Heart left ventricle (tissue), 13 donors: ENCODE results near the gene UROS.

Experiments
- POLR2A ChIP-seq, 2 donors: fragments of 450-650 bp; IDR thresholded peaks; one replicate each; pipeline ENCODE4 v1.6.1; 2017; ENCODE audit warnings: antibody characterized with exemption in 2 of 2, mild to moderate bottlenecking in 2 of 2, moderate library complexity in 2 of 2
- TF ChIP-seq, protein P1 (sequence below), 12 donors: fragments of 200-600 bp; sonication (generic) in 4 of 12; IDR thresholded peaks; one replicate each; pipeline versions ENCODE4 v1.5.0 to v1.8.0; 2018 to 2022; ENCODE audit warnings: antibody characterized with exemption in 12 of 12, mild to moderate bottlenecking in 5 of 12
- donor health status: ischemic (EF 13 %, LVEDD 7.1; RV severe dilation, severe dysfunction).
- donor health status: DM: no; HTN: yes; CAD: no.
- donor health status: DM: no; HTN: no; CAD: no.
- donor health status: ischemic (EF 25% LVEDD 6.9; RV normal size, moderate dysfunction).
- donor health status: ischemic (EF 25% LVEDD 5.7; RV mildly dilated, moderate dysfunction).
- donor health status: ischemic (EF 35%, LVEDD 5.7; RV mildly dilated, moderate dysfunction).
- donor health status: nonischemic (EF 11% LVEDD 7.7; RV severe dilation, severe dysfunction).
- donor health status: DM: yes; HTN: yes; CAD: no.
- donor health status: PGD.
- donor health status: ischemic (EF 29% LVEDD 5.4; RV normal size, mild dysfunction).
- donor health status: nonischemic (EF 23%, LVEDD 6.1; RV moderate dilation, normal function).

DNA sequence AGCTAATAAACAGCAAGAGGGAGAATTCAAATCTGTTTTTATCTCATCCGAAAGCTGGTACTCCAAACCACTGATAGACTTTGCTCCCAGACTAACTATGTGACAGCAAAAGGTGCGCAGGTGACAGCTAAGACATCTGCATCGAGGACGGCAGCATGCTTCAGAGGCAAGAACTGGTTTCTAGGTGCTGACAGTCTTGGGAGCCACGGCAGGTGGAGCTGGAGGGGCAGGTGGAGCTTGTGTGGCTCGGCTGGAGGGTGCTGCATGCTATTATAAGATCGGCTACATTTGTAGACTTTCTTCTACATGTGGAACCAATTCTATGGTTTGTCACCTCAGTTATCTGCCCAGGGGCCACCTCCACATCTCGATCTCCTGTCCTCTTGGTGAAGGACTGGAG is 25.6 kb downstream of the UROS start:
- TF ChIP-seq POLR2A (IDR thresholded peaks at IDR 0.05), result no peak
- TF ChIP-seq, protein P1, sequence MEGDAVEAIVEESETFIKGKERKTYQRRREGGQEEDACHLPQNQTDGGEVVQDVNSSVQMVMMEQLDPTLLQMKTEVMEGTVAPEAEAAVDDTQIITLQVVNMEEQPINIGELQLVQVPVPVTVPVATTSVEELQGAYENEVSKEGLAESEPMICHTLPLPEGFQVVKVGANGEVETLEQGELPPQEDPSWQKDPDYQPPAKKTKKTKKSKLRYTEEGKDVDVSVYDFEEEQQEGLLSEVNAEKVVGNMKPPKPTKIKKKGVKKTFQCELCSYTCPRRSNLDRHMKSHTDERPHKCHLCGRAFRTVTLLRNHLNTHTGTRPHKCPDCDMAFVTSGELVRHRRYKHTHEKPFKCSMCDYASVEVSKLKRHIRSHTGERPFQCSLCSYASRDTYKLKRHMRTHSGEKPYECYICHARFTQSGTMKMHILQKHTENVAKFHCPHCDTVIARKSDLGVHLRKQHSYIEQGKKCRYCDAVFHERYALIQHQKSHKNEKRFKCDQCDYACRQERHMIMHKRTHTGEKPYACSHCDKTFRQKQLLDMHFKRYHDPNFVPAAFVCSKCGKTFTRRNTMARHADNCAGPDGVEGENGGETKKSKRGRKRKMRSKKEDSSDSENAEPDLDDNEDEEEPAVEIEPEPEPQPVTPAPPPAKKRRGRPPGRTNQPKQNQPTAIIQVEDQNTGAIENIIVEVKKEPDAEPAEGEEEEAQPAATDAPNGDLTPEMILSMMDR (IDR thresholded peaks at IDR 0.05), result no peak
